GM20000 (cell line): ENCODE data around the gene OR52E2.
"Not testable (repeated sequence)": the region's sequence is repeated elsewhere in the genome, so short reads cannot be mapped to it uniquely, and the experiment has no call there.

Source experiments
- DNase-seq: peaks from one replicate; pipeline ENCODE4 v3.0.0; 2012; ENCODE audit warnings: low spot score
- TF ChIP-seq, protein P1 (sequence below): IDR thresholded peaks from 2 replicates; pipeline ENCODE4 v1.5.1; 2012; ENCODE audit warnings: mild to moderate bottlenecking, control low read depth; ENCODE audit errors: extremely low read depth, missing control alignments

The OR52E2 gene

DNA sequence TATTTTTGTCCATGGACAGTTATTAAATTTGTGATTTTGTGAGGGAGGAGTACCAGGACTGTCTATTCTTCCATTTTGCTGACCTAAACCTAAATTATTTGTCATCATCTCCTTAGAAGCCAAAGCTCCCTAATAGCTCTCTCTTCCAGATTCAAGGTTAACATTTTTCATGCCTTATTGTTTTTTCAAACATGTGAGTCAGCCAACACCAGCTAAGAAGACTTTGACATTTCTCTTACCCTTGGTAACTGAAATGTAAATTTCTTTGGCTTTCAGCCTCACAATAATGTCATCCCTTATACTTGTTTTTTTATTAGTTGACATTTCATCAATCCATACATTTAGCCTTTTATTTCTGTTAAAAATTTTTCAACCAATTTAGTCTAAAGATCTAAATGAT lies 29.1 kb upstream of the OR52E2 start:
- no peak for DNase-seq
- TF ChIP-seq, protein P1, sequence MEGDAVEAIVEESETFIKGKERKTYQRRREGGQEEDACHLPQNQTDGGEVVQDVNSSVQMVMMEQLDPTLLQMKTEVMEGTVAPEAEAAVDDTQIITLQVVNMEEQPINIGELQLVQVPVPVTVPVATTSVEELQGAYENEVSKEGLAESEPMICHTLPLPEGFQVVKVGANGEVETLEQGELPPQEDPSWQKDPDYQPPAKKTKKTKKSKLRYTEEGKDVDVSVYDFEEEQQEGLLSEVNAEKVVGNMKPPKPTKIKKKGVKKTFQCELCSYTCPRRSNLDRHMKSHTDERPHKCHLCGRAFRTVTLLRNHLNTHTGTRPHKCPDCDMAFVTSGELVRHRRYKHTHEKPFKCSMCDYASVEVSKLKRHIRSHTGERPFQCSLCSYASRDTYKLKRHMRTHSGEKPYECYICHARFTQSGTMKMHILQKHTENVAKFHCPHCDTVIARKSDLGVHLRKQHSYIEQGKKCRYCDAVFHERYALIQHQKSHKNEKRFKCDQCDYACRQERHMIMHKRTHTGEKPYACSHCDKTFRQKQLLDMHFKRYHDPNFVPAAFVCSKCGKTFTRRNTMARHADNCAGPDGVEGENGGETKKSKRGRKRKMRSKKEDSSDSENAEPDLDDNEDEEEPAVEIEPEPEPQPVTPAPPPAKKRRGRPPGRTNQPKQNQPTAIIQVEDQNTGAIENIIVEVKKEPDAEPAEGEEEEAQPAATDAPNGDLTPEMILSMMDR: no peak

DNA sequence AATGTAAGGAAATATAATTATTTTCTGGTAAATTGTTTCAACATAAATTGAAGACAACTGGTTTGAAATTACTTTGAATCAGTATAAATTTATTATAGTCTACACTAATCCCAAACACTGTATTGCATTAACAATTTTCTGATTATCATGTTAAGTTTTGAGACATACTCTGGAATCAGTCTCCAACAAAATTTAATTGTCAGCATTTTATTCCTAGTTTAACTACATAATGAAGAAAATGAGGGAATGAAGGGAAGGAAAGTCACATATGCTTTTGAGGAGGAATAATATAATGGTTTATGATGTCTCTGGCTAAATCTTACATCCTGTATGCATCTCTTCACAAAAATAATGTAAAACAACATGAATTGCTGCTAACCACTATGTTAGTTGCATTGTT lies 24.2 kb upstream of the OR52E2 start:
- TF ChIP-seq, protein P1: no peak
- DNase-seq: no peak

DNA sequence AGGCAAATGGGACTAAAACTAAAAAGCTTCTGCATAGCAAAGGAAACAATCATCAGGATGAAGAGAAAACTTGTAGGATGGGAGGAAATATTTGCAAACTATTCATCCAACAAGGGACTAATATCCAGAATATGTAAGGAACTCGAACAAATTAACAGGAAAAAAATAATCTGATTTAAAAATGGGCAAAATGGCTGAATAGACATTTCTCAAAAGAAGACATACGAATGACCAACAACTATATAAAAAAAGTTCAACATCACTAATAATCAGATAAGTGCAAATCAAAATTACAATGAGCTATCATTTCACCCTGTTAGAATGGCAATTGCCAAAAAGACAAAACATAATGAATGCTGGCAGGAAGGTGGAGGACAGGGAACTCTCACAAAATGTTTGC lies 22.0 kb upstream of the OR52E2 start:
- DNase-seq: no peak
- TF ChIP-seq, protein P1: no peak

DNA sequence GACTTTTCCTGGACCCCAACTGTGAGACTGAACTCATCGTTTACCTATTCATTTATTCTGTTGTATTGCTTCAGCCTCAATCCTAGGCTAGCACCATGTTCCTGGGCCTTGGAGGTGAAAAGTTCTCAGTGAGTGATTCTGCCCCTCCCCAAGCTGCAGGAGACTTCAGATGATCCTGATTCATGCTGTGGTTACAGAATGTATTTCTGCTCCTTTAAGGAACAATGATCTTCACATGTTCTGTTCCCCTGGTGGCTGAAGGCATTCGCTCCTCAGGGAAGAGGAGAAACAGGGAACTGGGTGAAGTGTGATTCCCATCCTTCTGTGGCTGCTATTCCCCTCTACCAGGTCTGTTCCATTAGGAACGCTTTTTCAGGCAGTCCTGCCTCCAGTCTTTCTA lies 12.4 kb upstream of the OR52E2 start:
- TF ChIP-seq, protein P1: no peak
- DNase-seq: no peak

DNA sequence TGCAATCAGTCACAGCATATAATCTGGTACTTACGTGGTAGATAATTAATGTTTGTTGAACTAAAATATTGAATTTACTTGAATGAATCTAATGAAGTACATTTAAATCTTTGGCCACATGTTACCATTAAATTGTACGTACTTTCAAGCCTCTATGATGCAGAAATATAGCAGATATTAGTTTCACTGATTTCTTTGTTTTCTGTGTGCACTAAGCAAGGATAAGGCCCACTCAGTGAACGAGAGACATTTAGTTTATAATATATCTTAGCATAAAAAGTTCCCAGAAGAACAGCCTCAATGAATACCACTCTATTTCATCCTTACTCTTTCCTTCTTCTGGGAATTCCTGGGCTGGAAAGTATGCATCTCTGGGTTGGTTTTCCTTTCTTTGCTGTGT lies 9.8 kb upstream of the OR52E2 start, which contains the start of gene OR52E1:
Gene OR52E1 (plus strand): TSS at position 301 of the 400 bp plus-strand sequence.
- DNase-seq: no peak
- TF ChIP-seq, protein P1: no peak

DNA sequence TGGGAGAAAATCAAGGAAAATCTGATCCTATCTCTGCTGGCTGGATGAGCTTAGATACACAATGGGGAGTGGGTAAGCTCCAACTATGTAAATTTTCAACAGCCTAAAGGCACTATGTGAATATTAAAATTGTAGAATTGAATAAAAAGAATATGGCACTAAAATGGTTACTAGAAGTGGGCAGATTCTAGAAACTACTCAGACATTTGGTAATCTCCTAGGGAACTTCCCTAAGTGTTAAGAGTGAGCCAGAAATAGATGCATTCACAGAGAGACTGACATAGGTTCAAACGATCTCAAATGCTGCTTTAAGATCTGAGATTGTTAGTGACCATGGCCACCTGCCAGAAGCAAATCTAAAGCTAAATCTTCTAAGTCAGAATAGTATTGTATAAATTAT lies 5.6 kb upstream of the OR52E2 start:
- DNase-seq: no peak
- TF ChIP-seq, protein P1: no peak

DNA sequence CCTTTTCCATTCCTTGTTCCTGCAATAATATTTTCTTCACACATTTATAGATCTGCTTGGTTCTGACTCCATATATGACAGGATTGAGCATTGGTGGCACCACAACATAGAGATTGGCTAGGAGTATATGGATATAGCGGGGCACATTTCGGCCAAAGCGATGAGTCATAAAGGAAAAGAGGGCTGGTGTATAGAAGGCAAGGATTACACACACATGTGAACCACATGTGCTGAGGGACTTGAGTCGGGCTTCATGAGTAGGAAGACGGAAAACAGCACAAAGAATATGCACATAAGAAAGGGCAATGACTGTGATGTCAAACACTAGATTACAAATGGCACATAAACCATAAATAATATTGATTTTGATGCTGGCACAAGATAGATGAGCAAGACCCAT lies 748 bp downstream of the OR52E2 start:
- DNase-seq: not testable (repeated sequence)

DNA sequence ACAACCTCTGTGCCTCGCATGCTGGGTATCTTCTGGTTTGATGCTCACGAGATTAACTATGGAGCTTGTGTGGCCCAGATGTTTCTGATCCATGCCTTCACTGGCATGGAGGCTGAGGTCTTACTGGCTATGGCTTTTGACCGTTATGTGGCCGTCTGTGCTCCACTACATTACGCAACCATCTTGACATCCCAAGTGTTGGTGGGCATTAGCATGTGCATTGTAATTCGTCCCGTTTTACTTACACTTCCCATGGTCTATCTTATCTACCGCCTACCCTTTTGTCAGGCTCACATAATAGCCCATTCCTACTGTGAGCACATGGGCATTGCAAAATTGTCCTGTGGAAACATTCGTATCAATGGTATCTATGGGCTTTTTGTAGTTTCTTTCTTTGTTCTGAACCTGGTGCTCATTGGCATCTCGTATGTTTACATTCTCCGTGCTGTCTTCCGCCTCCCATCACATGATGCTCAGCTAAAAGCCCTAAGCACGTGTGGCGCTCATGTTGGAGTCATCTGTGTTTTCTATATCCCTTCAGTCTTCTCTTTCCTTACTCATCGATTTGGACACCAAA lies 12.6 kb downstream of the OR52E2 start:
- DNase-seq: no peak
- TF ChIP-seq, protein P1: no peak
